HG03064 (cell line): ENCODE results near the gene NOTCH4.

Experiments
- ATAC-seq: cut with Tn5 transposase; IDR thresholded peaks from one replicate; pipeline ENCODE4 v1.9.1; 2021; ENCODE audit warnings: low read depth; ENCODE audit not compliant: unreplicated experiment

NOTCH4 gene

GRCh38 chr6:32147401-32148132 is 76.3 kb downstream of the NOTCH4 start:
- no peak for ATAC-seq

GRCh38 chr6:32146687-32147086 is 77.2 kb downstream of the NOTCH4 start:
- no peak for ATAC-seq

- ATAC-seq, result no peak
Measured at GRCh38 chr6:32146287-32146686, 77.6 kb downstream of the NOTCH4 start.
